ENCODE results near the gene CCNL1.
"Not testable (repeated sequence)": the region's sequence is repeated elsewhere in the genome, so short reads cannot be mapped to it uniquely, and the experiment has no call there.

CCNL1 gene

DNA sequence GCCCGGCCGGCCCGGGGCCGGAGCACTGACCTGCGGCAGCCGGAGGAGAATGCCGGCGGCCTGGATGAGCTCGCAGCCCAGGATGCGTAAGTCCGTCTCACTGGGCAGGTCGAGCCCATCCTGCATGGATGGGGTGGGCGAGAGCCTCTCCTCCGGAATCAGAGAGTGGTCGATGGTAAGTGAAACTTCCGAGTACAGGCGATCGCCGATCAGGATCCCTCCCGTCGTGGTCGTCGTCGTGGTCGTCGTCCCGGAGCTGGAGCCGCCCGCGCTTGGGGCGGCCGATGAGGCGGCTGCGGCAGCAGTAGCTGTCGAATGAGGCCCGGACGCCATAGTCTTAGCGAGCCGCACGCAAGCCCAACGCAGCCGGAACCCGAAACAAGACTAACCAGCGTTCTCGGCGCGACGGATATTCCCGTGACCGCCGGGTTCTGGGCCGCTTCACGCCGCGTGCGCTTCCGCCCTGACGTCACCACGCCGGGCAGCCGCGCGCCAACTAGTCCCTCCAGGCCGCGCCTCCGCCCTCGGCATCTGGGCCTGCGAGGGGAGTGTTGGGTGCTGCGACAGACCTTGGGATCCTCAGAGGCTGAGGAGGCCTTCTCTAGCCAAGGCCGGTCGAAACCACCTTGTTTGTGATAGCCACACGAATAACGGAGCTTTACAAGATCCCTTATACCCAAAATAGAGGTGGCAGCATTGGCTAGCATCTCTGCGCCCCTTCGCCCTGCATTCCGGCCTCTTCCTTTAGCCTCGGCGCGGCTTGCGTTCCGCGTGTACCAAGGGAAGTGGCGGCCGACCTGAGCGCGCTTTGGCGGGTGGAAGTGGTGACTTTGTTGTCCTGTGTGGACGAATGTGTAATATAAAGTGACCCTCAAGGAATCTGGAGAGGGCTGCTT is at the start of gene CCNL1:
Gene CCNL1 (minus strand): TSS at position 386 of the 896 bp plus-strand sequence. CDS start 53 bp downstream, at position 333.
- peak; percentile 91 for DNase-seq (ENCODE audit: low read depth, low spot score)
- H3K27ac ChIP-seq = peak within 1 kb of the TSS; percentile 100

DNA sequence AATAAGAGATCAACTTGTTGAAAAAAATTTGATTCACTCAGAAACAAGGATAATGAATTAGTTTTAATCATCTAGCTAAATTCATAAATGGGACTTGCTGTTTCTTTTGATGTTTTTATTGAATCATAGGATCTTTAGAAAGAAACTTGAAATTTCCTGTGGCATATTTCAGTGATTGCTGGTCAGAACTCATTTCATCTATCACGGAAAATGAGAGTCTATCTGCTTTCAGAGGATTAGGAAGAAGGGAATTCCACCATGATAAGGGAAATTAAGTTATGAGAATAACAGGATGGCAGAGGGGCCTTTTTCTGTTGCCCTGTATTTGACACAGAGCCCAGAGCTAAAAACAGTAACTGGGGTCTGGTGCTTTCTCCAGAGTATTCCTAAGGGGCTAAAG is 44.9 kb upstream of the CCNL1 start:
- no peak for DNase-seq (ENCODE audit: low read depth, low spot score)
- H3K27ac ChIP-seq = no peak overlapping the region

DNA sequence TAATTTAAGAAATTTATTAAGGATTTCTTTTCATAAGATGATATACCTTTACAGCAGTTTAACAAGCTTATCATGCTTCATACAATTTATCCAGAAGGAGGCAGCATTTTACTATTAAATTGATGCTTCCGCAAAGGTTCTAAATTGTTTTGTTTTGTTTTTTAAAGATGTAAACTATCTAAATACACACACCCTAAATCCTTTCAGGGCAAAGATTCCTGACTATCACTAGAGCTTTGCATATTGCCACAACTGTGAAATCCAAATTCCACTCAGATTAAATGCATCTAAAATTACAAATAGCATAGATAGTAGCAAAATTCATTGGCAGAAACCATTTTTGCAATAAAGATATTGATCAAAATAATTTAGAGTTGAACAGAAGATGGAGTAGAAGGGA is 44.5 kb upstream of the CCNL1 start:
- H3K27ac ChIP-seq = no peak overlapping the region
- DNase-seq (ENCODE audit: low read depth, low spot score) = no peak

DNA sequence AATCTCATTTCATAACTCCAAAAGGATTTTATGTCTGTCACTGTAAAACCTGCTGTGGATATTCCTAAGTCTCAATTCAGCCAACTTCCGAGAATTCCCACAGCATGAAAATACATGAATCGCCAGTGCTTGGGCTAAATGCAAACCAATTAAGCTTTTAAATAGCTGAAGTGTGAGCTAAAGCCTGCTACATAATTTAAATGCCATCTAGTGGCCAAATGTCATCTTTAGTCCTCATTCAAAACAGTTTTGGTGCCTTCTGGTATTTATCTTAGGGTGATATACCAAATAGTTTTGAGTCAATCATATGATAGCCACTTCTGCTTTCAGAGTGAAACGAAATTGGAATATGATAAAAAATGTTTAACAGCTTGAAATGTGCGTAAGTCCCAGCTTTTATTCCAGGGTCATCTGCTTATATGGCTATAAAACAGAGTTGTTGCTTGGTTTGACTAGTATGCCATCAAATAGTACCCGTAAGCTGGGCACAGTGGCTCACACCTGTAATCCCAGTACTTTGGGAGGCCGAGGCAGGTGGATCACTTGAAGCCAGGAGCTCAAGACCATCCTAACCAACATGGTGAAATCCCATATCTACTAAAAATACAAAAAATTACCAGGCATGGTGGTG is 41.8 kb upstream of the CCNL1 start:
- DNase-seq (ENCODE audit: low read depth, low spot score) = no peak
- H3K27ac ChIP-seq = no peak overlapping the region

DNA sequence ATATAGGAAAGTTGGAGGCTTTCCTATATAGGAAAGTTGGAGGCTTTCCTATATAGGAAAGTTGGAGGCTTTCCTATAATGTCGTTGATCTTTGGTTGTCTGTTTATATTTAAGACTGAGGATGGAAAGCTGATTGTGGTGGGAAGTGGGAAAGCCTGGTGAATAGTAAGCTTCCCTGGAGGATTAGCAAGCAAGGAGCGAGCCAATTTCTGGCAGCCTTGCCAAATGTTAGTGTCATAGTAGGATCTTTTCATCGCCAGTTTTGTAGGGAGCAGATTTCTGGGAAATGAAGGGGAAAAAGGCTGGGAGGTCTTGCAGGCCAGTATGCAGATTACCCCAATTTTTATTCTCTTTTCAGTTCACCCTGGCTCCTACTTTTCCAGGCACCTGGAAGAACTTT is 39.9 kb upstream of the CCNL1 start:
- DNase-seq (ENCODE audit: low read depth, low spot score) = no peak
- H3K27ac ChIP-seq = no peak overlapping the region

DNA sequence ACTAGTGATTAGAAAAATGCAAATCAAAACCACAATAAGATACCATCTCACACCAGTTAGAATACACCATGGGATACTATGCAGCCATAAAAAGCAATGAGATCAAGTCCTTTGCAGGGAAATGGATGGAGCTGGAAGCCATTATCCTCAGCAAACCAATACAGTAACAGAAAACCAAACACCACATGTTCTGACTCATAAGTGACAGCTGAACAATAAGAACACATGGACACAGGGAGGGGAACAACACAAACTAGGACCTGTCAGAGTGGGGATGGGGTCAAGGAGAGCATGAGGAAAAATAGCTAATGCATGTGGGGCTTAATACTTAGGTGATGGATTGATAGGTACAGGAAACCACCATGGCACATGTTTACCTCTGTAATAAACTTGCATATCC is 36.0 kb upstream of the CCNL1 start:
- no peak for DNase-seq (ENCODE audit: low read depth, low spot score)
- no peak overlapping the region for H3K27ac ChIP-seq

DNA sequence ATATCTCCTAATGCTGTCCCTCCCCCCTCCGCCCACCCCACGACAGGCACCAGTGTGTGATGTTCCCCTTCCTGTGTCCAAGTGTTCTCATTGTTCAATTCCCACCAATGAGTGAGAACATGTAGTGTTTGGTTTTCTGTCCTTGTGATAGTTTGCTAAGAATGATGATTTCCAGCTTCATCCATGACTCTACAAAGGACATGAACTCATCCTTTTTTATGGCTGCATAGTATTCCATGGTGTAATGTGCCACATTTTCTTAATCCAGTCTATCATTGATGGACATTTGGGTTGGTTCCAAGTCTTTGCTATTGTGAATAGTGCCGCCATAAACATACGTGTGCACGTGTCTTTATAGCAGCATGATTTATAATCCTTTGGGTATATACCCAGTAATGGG is 31.2 kb upstream of the CCNL1 start:
- not testable (repeated sequence) for H3K27ac ChIP-seq; DNase-seq (ENCODE audit: low read depth, low spot score)

DNA sequence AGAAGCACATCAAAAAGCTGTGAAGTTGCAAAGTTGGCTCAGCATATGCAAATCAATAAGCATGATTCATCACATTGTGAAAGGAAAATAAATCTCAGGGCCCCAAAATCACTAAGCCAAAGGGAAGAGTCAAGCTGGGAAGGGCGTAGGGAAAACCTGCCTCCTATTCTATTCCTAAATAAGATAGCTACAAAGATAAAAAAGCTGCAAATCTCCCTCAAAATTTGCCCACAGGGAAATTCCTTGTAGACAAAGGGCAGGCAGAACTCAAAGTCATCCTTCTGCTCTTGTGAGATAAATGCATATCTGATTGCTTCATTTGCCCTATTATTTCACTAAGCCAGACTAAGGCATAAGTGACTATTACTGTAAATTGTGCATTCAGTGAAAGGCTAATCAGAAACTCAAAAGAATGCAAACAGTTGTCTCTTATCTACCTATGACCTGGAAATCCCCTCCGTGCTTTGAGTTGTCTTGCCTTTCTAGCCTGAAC is 30.5 kb upstream of the CCNL1 start:
- H3K27ac ChIP-seq = no peak overlapping the region

DNA sequence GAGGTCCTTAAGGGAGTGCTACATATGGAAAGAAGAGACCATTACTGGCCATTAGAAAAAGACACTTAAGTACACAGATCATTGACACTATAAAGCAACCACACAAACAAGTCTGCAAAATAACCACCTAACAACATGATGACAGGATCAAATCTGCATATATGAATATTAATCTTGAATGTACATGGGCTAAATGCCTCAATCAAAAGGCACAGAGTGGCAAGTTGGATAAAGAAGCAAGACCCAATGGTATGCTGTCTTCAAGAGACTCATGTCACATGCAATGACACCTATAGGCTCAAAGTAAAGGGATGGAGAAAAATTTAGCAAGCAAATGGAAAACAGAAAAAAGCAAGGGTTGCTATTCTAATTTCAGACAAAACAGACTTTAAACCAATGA is 28.4 kb upstream of the CCNL1 start:
- H3K27ac ChIP-seq = no peak overlapping the region

More for the DNA sequence above, 30.5 kb upstream of the CCNL1 start:
- DNase-seq (ENCODE audit: low read depth, low spot score) = no peak

DNA sequence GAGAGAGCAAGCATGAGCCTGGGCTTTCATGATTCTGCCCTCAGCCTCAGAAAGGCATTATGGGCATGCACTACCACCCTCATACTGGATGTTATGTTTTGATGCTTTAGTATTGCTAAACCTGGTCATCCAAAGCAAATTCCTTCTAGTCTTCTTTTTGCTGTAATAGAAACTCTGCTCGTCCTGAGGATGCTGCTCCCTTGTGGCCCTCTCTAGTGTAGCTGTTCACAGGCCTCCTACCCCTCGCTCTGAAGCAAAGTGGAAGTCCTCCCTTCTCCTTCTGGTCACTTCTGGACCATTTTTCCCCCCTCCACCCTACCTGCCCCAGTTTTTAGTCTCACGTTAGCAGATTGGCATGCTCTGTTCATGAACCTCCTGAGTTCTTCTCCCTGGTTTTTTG is 22.9 kb upstream of the CCNL1 start:
- no peak overlapping the region for H3K27ac ChIP-seq
- DNase-seq (ENCODE audit: low read depth, low spot score) = no peak

More for the DNA sequence above, 28.4 kb upstream of the CCNL1 start:
- no peak for DNase-seq (ENCODE audit: low read depth, low spot score)

DNA sequence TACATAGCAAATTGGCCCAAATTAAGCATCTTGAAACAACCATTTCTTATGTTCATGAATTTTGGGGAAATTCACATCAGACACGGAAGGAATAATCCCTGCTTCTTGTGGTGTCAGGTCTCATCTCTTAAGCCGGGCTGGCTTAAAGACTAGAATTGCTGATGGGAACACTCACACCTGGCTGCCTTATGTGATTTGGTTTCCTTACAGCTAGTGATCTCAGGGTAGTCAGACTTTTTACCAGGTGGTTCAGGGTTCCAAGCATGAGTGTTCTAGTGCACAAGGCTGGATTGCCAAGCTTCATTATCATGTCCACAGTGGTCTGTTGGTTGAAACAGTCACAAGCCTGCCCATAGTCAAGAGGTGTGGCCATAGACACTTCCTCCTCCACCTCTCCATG is 20.3 kb upstream of the CCNL1 start:
- no peak for DNase-seq (ENCODE audit: low read depth, low spot score)
- H3K27ac ChIP-seq = no peak overlapping the region

DNA sequence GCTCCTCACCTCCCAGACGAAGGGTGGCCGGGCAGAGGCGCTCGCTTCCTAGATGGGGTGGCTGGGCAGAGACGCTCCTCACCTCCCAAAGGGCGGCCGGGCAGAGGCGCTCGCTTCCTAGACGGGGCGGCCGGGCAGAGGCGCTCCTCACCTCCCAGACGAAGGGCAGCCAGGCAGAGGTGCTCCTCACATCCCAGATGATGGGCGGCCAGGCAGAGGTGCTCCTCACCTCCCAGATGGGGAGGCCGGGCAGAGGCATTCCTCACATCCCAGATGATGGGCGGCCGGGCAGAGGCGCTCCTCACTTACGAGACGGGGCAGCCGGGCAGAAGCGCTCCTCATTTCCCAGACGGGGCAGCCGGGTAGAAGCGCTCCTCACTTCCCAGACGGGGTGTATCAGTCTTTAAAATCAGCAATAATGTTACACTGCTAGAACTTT is 19.4 kb upstream of the CCNL1 start:
- no peak overlapping the region for H3K27ac ChIP-seq
- DNase-seq (ENCODE audit: low read depth, low spot score) = no peak

DNA sequence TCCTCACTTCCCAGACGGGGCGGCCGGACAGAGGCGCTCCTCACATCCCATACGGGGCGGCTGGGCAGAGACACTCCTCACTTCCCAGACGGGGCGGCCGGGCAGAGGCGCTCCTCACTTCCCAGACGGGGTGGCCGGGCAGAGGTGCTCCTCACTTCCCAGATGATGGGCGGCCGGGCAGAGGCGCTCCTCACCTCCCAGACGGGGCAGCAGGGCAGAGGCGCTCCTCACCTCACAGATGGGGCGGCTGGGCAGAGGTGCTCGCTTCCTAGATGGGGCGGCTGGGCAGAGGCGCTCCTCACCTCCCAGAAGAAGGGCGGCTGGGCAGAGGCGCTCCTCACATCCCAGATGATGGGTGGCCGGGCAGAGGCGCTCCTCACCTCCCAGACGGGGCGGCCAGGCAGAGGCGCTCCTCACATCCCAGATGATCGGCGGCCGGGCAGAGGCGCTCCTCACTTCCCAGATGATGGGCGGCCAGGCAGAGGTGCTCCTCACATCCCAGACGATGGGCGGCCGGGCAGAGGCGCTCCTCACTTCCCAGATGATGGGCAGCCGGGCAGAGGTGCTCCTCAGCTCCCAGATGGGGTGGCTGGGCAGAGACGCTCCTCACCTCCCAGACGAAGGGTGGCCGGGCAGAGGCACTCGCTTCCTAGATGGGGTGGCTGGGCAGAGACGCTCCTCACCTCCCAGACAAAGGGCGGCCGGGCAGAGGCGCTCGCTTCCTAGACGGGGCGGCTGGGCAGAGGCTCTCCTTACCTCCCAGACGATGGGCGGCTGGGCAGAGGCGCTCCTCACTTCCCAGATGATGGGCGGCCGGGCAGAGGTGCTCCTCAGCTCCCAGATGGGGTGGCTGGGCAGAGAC is 18.8 kb upstream of the CCNL1 start:
- not testable (repeated sequence) for DNase-seq (ENCODE audit: low read depth, low spot score); H3K27ac ChIP-seq

DNA sequence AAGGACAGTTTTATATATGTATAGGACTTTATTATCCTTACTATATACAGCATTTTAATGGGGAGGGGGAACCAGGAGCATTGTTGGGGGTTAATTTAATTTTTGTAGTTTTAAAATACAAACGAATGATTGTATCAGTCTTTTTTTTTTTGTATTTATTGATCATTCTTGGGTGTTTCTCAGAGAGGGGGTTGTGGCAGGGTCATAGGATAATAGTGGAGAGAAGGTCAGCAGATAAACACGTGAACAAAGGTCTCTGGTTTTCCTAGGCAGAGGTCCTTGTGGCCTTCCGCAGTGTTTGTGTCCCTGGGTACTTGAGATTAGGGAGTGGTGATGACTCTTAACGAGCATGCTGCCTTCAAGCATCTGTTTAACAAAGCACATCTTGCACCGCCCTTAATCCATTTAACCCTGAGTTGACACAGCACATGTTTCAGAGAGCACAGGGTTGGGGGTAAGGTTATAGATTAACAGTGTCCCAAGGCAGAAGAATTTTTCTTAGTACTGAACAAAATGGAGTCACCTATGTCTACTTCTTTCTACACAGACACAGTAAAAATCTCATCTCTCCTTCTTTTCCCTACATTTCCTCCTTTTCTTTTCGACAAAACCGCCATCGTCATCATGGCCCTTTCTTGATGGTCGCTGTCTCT is 18.0 kb upstream of the CCNL1 start:
- not testable (repeated sequence) for DNase-seq (ENCODE audit: low read depth, low spot score); H3K27ac ChIP-seq

DNA sequence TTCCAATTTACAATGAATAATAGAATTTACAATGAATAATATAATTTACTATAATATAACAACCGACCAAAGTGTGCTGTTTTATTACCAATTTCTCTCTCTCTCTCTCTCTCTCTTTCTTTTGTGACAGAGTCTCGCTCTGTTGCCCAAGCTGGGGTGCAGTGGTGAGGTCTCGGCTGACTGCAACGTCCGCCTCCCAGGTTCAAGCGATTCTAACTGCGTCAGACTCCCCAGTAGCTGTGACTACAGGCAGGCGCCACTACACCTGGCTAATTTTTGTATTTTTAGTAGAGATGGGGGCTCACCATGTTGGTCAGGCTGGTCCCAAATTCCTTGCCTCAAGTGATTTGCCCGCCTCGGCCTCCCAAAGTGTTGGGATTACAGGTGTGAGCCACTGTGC is 17.0 kb upstream of the CCNL1 start:
- no peak for DNase-seq (ENCODE audit: low read depth, low spot score)
- H3K27ac ChIP-seq = no peak overlapping the region

DNA sequence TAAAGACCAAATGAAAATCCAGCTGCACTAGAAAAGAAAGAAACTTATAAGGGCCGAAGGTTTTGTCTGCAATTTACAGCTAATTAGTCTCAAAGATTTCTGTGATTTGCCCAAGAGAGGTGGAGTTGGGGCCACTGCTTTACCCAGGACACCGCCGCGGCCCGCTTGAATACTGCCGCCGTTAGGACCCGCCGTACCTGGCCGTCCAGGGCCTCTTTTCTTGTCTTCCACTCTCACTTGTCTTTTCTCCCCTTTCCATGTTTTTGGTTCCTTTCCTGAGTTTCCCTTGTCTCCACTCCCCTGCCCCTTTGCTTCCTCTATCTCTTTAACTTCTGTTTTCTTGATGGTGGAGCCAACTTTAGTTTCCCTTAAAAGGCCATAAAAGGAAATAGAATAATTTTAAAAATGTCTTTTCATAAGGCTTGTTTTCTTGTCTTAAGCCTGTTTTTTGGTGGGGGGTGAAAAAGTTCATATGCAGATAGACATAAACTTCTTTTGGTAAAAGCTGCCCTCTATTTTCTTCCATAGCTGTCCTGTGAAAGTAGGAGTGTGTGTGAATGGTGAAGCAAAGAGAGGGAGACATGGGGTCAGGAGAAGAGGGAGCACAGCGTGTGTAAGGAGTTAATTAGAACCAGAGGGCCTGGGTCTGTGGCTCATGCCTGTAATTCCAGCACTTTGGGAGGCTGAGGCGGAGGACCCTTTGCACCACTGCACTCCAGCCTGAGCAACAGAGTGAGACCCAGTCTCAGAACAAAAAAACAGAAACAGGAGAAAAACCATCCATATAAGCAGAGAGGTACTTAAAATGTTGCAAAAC is 16.0 kb upstream of the CCNL1 start:
- peak overlapping the region; percentile 87 for H3K27ac ChIP-seq
- no peak for DNase-seq (ENCODE audit: low read depth, low spot score)

DNA sequence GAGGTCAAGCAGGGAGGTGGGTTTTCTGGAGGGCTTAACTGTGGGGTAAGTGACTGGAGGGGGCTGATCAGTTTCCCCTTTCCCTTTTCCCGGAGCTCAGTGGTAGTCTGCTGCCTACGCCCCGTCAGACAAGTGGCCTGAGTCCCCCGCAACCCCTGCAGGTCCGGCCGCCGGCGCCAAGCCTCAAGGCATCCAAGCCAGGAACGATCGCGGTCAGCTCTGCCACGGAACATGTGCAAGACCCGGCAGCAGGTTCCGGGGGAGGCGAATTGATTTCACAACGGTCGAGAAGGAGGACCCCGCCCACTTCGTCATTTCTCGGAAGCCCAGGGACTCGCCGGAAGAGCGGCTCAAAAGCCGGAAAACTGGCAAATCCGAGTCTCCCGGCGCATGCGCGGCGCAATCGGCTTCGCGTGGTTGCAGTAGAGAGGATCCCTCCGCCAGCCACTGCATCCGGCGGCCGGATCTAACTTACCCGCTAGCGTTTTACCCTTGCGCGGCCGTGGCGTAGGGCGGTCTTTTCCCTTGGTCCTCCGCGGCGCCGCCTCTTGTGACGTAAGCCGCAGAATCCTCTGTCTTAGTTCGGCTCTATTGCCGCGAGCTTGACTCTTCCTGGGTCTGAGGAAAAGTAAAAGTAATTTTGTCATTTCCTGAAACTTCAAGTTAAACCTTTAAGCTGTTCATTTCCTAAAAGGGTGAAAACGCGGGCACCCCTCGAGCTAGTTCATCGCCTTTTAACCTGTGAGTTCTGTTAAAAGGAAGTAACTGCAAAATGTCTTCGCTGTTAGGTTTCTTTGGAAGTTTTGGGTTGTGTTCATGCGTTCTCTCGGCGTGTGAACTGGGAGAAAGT is 14.9 kb upstream of the CCNL1 start:
- peak; percentile 99 for DNase-seq (ENCODE audit: low read depth, low spot score)
- H3K27ac ChIP-seq = peak overlapping the region; percentile 87

DNA sequence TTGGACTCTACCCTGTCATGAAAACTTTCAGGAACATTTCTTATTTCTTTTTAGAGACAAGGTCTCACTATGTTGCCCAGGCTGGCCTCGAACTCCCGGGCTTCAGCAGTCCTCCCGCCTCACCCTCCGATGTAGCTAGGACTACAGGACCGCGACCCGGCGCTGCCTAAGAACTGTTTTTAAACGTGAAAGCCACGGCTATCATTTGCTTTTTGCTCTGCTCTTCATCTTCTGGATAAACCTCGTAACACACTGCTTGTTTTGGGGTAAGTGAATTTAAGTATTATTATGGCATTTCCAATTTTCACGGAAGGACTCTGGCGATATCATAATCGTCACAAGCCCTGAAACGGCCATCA is 14.3 kb upstream of the CCNL1 start:
- peak overlapping the region; percentile 87 for H3K27ac ChIP-seq
- DNase-seq (ENCODE audit: low read depth, low spot score) = no peak

Data from epithelial cell of prostate (primary cell).